HepG2 (cell line): ENCODE measurements around the gene TTC32. TPM values are rescaled to one million over a fixed set of nuclear protein-coding genes. Genes with fewer than 3 reads are reported as not detected.
A peak's percentile ranks its signal among the peaks of the same experiment; 100 is the strongest.

Experiments used
- ATAC-seq: fragments of 200-7000 bp; cut with Tn5 transposase; 3 replicates; pipeline ENCODE4 v1.9.1; 2020; ENCODE audit warnings: mild to moderate bottlenecking, moderate library complexity
- BruUV-seq: library from RNA; stranded (reverse); fragments of 400-500 nt; replicated peaks from 2 replicates; lab custom pipeline; 2021; lab: Mats Ljungman, UMichigan
- CTCF ChIA-PET: fragments of 300-600 bp; formaldehyde crosslinking; extraction: SDS; loops from one replicate; lab custom pipeline; 2021; ENCODE audit warnings: low total read pairs, inconsistent platforms, low intra/inter-chr PET ratio; lab: Yijun Ruan, JAX
- POLR2A ChIA-PET: fragments of 350-600 bp; sonication (Branson Sonifier 250); formaldehyde crosslinking; loops from one replicate; lab custom pipeline; 2020; ENCODE audit warnings: antibody characterized with exemption, inconsistent platforms; lab: Yijun Ruan, JAX
- DNase-seq: peaks from one replicate; pipeline ENCODE4 v3.0.0-alpha.2; 2015; ENCODE audit warnings: low spot score
- FAIRE-seq: peaks from 3 replicates; lab custom pipeline; 2011; peaks lifted over from hg19 to GRCh38; lab: Jason Lieb, UNC
- H2AFZ ChIP-seq: one replicate; pipeline ENCODE4 v1.6.1; 2011; ENCODE audit warnings: low read length, inconsistent platforms
- H3K27ac ChIP-seq: fragments of 300-600 bp; 3 replicates; pipeline ENCODE4 v1.8.0; 2011; ENCODE audit warnings: mixed run types, mild to moderate bottlenecking, mixed read lengths, low read length, inconsistent platforms; ENCODE audit not compliant: insufficient read depth; ENCODE audit errors: extremely low read length
- H3K27me3 ChIP-seq, 2 experiments: fragments of 200-600 bp in 1 of 2; 2 replicates in 1 of 2; 3 replicates in 1 of 2; pipeline versions ENCODE4 v1.6.0 to v1.8.0; 2011; ENCODE audit warnings: low read length in 2 of 2, mild to moderate bottlenecking in 2 of 2, moderate library complexity in 2 of 2, inconsistent platforms in 1 of 2; ENCODE audit not compliant: insufficient read depth in 2 of 2, control insufficient read depth in 1 of 2
- H3K36me3 ChIP-seq, 2 experiments: fragments of 200-600 bp in 1 of 2; replicated peaks in 1 of 2; 2 replicates in 1 of 2; 3 replicates in 1 of 2; pipeline versions ENCODE4 v1.5.1 to v1.8.0; 2011; ENCODE audit warnings: low read length in 2 of 2, inconsistent platforms in 1 of 2; ENCODE audit not compliant: insufficient read depth in 2 of 2, control insufficient read depth in 1 of 2
- H3K4me1 ChIP-seq: 2 replicates; pipeline ENCODE4 v1.5.1; 2012; ENCODE audit warnings: low read length, inconsistent platforms; ENCODE audit not compliant: insufficient read depth
- H3K4me2 ChIP-seq: 2 replicates; pipeline ENCODE4 v1.6.0; 2011; ENCODE audit warnings: low read depth, low read length, inconsistent platforms
- H3K4me3 ChIP-seq, 3 experiments: fragments of 200-600 bp in 1 of 3; sonication (generic), shearing (Covaris generic) in 1 of 3; replicated peaks in 1 of 3; 2 replicates each; pipeline ENCODE4 v1.5.1; 2011 to 2016; ENCODE audit warnings: low read length in 3 of 3, inconsistent platforms in 2 of 3, low read depth in 2 of 3, mild to moderate bottlenecking in 2 of 3, control low read depth in 1 of 3, mixed read lengths in 1 of 3; ENCODE audit not compliant: insufficient read depth in 1 of 3
- H3K79me2 ChIP-seq: one replicate; pipeline ENCODE4 v1.6.1; 2011; ENCODE audit warnings: low read length, inconsistent platforms; ENCODE audit not compliant: insufficient read depth
- H3K9ac ChIP-seq: 2 replicates; pipeline ENCODE4 v1.6.0; 2011; ENCODE audit warnings: mild to moderate bottlenecking, low read depth, low read length, inconsistent platforms; ENCODE audit not compliant: insufficient read depth
- H3K9me3 ChIP-seq: 2 replicates; pipeline ENCODE4 v1.5.1; 2012; ENCODE audit warnings: mild to moderate bottlenecking, low read length
- H4K20me1 ChIP-seq: 2 replicates; pipeline ENCODE4 v1.6.0; 2011; ENCODE audit warnings: inconsistent platforms, mild to moderate bottlenecking, low read length, moderate library complexity; ENCODE audit not compliant: insufficient read depth
- ARID5B ChIP-seq: IDR thresholded peaks from 2 replicates; pipeline ENCODE4 v1.4.0; 2020; ENCODE audit warnings: mild to moderate bottlenecking, missing genetic modification reagents
- ELF3 ChIP-seq: IDR thresholded peaks from 2 replicates; pipeline ENCODE4 v1.6.1; 2016; ENCODE audit warnings: missing genetic modification reagents, missing compliant biosample characterization
- MATR3 ChIP-seq: sonication (generic); formaldehyde crosslinking; IDR thresholded peaks from 2 replicates; pipeline ENCODE4 v1.4.0; 2020; ENCODE audit warnings: missing genetic modification reagents
- MTF2 ChIP-seq: sonication (generic); formaldehyde crosslinking; IDR thresholded peaks from 2 replicates; pipeline ENCODE4 v1.5.0; 2020; ENCODE audit warnings: missing genetic modification reagents, borderline replicate concordance
- SOX5 ChIP-seq: IDR thresholded peaks from 2 replicates; pipeline ENCODE4 v1.6.1; 2016; ENCODE audit warnings: borderline replicate concordance
- TBX2 ChIP-seq: sonication (generic); formaldehyde crosslinking; IDR thresholded peaks from 2 replicates; pipeline ENCODE4 v1.5.0; 2020; ENCODE audit warnings: missing genetic modification reagents, mild to moderate bottlenecking, borderline replicate concordance
- ZBTB25 ChIP-seq: IDR thresholded peaks from 2 replicates; pipeline ENCODE4 v1.6.1; 2018; ENCODE audit warnings: missing genetic modification reagents
- ZNF225 ChIP-seq: sonication (generic); formaldehyde crosslinking; IDR thresholded peaks from 2 replicates; pipeline ENCODE4 v1.4.0; 2020; ENCODE audit warnings: mild to moderate bottlenecking, missing genetic modification reagents
- ZNF296 ChIP-seq: sonication (generic); formaldehyde crosslinking; conservative IDR thresholded peaks from 2 replicates; pipeline ENCODE4 v1.5.0; 2020; ENCODE audit warnings: mild to moderate bottlenecking, missing genetic modification reagents
- WGBS: methylation state at CpG from one replicate; pipeline ENCODE4 v1.1.6; 2017; ENCODE audit warnings: low lambda C conversion rate; 5-methylcytosine and 5-hydroxymethylcytosine counted together
- in situ Hi-C: cut with HindIII; loops from 2 replicates; pipeline ENCODE4 v1.10.0; 2017; ENCODE audit warnings: low pct_unique_long_range_greater_than_20kb; ENCODE audit not compliant: extremely low pct_ligation_motif_present
- intact Hi-C: fragments of 100-400 bp; cut with micrococcal nuclease; formaldehyde crosslinking; loops from one replicate; pipeline ENCODE4 v1.10.0; 2022; ENCODE audit not compliant: unreplicated experiment
- polyA plus RNA-seq, 8 experiments: library from polyadenylated mRNA; depleted of rRNA in 3 of 8; stranded (reverse) in 7 of 8; unstranded in 1 of 8; fragments of >200 nt; fragmentation: Illumina TruSeq in 4 of 8; extraction: Trizol in 4 of 8; gene quantifications; 2 replicates each; pipeline versions ENCODE4 v1.2.1 to v1.2.3, GENCODE V29; 2011 to 2016; ENCODE audit warnings: low read depth in 4 of 8, missing spikeins in 1 of 8, mixed read lengths in 1 of 8; ENCODE audit not compliant: insufficient read depth in 1 of 8
- total RNA-seq, 5 experiments: library from RNA; depleted of rRNA; stranded (reverse); fragments of >200 nt; fragmentation: Illumina TruSeq; extraction: Trizol; gene quantifications; 2 replicates each; pipeline ENCODE4 v1.2.3, GENCODE V29; 2016; ENCODE audit warnings: low read depth in 1 of 5
- TF ChIP-seq, protein P1 (sequence below): sonication (generic); formaldehyde crosslinking; IDR thresholded peaks from 2 replicates; pipeline ENCODE4 v1.5.1; 2020; ENCODE audit warnings: mild to moderate bottlenecking, missing genetic modification reagents, borderline replicate concordance

Gene TTC32
- total and polyA plus RNA-seq, 2 of the 13 experiments (the other 11 are each of a cell fraction or from before 2014, with no cell fraction given) = 21.6 to 38.3 TPM

GRCh38 chr2:19933351-19933981 is 31.7 kb upstream of the TTC32 start:
- in situ Hi-C loops (no loop called here), intact Hi-C loops (no loop called here)
- Histone ChIP-seq H3K4me2 (peak overlapping the region; percentile 55), H3K27ac (peak overlapping the region; percentile 61), H3K9ac (peak overlapping the region; percentile 43; the same call in 1 of the 2 replicates), H2AFZ (peak overlapping the region; percentile 17), H3K4me1 (peaks cover 26% of the 10 kb centered on the region), H3K79me2 (no peaks in the 10 kb centered on the region), H3K27me3 (no peaks in the 10 kb centered on the region), H3K36me3 (peaks cover 9 to 48% of the 10 kb centered on the region in 2 experiments), H3K9me3 (peaks cover 5% of the 10 kb centered on the region), H3K4me3 (no peak overlapping the region), H4K20me1 (no peaks in the 10 kb centered on the region)
- 43% methylated on average over 5 of the region's 5 CpGs for WGBS
- ATAC-seq (peak; percentile 93), DNase-seq (peak; percentile 74), FAIRE-seq (no peak)
- POLR2A ChIA-PET = interaction anchor here (0.5 to 1.5 kb wide), 5 partner anchors 32 to 119 kb away, joined by 3 to 5 read pairs (median 3); partner anchors contain the start of genes LAPTM4A and TTC32
- CTCF ChIA-PET = no interaction called here
- BruUV-seq = no TSS peak
- TF ChIP-seq ELF3 (CRISPR knock-in tag) (peak; percentile 49), MATR3 (CRISPR knock-in tag) (no peak), SOX5 (peak; percentile 38; the same call in 1 of the 2 replicates), TBX2 (CRISPR knock-in tag) (0 out of 2 replicates have a peak, but pooled peaks have one; percentile 31), ZNF296 (CRISPR knock-in tag) (no peak), ARID5B (CRISPR knock-in tag) (peak; percentile 73), ZBTB25 (no peak), MTF2 (no peak), ZNF225 (no peak)
- TF ChIP-seq, protein P1, sequence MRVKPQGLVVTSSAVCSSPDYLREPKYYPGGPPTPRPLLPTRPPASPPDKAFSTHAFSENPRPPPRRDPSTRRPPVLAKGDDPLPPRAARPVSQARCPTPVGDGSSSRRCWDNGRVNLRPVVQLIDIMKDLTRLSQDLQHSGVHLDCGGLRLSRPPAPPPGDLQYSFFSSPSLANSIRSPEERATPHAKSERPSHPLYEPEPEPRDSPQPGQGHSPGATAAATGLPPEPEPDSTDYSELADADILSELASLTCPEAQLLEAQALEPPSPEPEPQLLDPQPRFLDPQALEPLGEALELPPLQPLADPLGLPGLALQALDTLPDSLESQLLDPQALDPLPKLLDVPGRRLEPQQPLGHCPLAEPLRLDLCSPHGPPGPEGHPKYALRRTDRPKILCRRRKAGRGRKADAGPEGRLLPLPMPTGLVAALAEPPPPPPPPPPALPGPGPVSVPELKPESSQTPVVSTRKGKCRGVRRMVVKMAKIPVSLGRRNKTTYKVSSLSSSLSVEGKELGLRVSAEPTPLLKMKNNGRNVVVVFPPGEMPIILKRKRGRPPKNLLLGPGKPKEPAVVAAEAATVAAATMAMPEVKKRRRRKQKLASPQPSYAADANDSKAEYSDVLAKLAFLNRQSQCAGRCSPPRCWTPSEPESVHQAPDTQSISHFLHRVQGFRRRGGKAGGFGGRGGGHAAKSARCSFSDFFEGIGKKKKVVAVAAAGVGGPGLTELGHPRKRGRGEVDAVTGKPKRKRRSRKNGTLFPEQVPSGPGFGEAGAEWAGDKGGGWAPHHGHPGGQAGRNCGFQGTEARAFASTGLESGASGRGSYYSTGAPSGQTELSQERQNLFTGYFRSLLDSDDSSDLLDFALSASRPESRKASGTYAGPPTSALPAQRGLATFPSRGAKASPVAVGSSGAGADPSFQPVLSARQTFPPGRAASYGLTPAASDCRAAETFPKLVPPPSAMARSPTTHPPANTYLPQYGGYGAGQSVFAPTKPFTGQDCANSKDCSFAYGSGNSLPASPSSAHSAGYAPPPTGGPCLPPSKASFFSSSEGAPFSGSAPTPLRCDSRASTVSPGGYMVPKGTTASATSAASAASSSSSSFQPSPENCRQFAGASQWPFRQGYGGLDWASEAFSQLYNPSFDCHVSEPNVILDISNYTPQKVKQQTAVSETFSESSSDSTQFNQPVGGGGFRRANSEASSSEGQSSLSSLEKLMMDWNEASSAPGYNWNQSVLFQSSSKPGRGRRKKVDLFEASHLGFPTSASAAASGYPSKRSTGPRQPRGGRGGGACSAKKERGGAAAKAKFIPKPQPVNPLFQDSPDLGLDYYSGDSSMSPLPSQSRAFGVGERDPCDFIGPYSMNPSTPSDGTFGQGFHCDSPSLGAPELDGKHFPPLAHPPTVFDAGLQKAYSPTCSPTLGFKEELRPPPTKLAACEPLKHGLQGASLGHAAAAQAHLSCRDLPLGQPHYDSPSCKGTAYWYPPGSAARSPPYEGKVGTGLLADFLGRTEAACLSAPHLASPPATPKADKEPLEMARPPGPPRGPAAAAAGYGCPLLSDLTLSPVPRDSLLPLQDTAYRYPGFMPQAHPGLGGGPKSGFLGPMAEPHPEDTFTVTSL = peak; percentile 13; the same call in 1 of the 2 replicates
